Hematopoietic multipotent progenitor cell (in vitro differentiated cells): ENCODE measurements around the gene ADAMTS4. TPM values are rescaled to one million over a fixed set of nuclear protein-coding genes. Genes with fewer than 3 reads are reported as not detected.

Experiments used
- DNase-seq, 3 donors: peaks; one replicate each; pipeline ENCODE4 v3.0.0-alpha.2; 2011 to 2015; ENCODE audit warnings: low read depth in 2 of 3, low spot score in 2 of 3
- small RNA-seq: library from RNA; depleted of rRNA; stranded (forward); fragments of <200 nt; gene quantifications from one replicate; pipeline ENCODE3, GENCODE V24; 2012
- total RNA-seq: library from RNA; depleted of rRNA; stranded (reverse); fragments of >200 nt; gene quantifications from one replicate; pipeline ENCODE4 v1.2.3, GENCODE V29; 2012

The ADAMTS4 gene
- total RNA-seq, 1 donor, result under 0.01 TPM

GRCh38 chr1:161159913-161160243 lies 39.0 kb downstream of the ADAMTS4 start:
- no peak for DNase-seq

GRCh38 chr1:161159087-161159912 lies 39.6 kb downstream of the ADAMTS4 start, which contains the start of gene USP21:
TSS of gene USP21 (plus strand) at chr1:161159500. CDS start at chr1:161160641, 1,141 bp downstream.
- DNase-seq, result peak; percentile 76 to 94 (median 90)

DNA sequence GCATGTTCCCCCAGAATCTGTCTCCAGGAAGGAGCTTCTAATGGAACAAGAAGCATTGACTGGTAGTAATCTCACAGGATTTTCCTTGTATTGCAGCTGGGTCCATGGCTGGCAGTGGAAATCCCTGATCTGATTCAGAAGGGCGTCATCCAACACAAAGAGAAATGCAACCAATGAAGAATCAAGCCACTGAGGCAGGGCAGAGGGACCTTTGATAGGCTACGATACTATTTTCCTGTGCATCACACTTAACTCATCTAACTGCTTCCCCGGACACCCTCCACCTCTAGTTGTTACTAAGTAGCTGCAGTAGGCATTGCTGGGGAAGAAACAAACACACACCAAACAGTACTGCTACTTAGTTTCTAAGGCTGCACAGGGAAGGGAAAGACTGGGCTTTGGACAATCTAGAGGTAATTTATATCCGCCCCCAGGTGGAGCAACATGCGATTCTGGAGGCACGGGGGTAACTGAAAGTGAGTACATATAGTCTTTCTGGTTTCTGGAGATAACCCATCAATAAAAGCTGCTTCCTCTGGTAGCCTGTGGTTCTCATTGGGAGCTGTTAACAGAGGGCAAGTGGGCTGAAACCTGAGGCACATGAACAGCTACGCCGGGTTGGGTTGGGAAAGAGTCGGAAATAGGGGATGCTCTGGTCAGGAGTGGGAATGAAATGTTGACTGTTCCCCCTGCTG lies 40.4 kb downstream of the ADAMTS4 start:
- peak in 2 of 3 donors; percentile 24 to 43 for DNase-seq

GRCh38 chr1:161157867-161158266 lies 41.0 kb downstream of the ADAMTS4 start:
- no peak for DNase-seq

DNA sequence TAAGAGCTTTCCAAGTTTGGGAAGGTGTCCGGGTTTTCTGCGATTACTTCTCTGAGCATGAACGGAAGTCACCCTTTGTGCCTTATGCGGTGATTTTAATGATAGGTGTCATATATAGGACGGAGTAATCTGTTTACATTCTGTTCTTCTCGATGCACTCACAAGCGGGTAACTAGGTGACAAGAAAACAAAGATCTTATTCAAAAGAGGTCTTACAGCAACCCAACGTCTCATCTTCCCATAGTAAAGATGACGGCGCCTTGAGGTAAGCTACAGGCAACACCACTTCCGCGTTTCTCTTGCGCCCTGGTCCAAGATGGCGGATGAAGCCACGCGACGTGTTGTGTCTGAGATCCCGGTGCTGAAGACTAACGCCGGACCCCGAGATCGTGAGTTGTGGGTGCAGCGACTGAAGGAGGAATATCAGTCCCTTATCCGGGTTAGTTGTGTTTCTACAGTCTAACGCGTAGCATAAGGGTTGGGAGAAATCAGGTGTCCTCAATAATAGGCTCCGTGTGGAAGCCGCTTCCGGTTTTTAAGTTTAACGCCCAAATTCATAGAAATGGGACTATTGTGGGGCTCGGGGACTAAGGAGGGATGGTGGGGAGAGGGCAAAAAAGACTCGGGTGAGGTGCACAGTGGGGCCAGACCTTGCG lies 45.0 kb downstream of the ADAMTS4 start, which contains the start of gene UFC1:
Gene UFC1 (plus strand): TSS at position 297 of the 656 bp plus-strand sequence. CDS start 20 bp downstream, at position 317.
- DNase-seq, result peak; percentile 76 to 95 (median 91)

- no peak for DNase-seq
Observed at GRCh38 chr1:161153176-161153575, 45.7 kb downstream of the ADAMTS4 start.

GRCh38 chr1:161145832-161146231 lies 53.0 kb downstream of the ADAMTS4 start:
- DNase-seq, result no peak

GRCh38 chr1:161140755-161141400 lies 58.0 kb downstream of the ADAMTS4 start:
- DNase-seq, result no peak

GRCh38 chr1:161139766-161140165 lies 59.1 kb downstream of the ADAMTS4 start:
- DNase-seq, result peak in 1 of 3 donors; percentile 76

- DNase-seq, result no peak
Observed at GRCh38 chr1:161138431-161138830, 60.4 kb downstream of the ADAMTS4 start.

- DNase-seq, result no peak
Observed at GRCh38 chr1:161137881-161138280, 61.0 kb downstream of the ADAMTS4 start.

Small RNA genes lying within 50 kb of the gene (small RNA-seq; reads per million reads assigned to genes)
- gene RF01225, result not detected

Other genes with a start within 250 kb of the ADAMTS4 start
- gene ITLN2, start 244.2 kb downstream of the ADAMTS4 start, total RNA-seq, result not detected
- gene F11R, start 177.9 kb downstream of the ADAMTS4 start, total RNA-seq, result 98.0 TPM
- gene TSTD1, start 160.1 kb downstream of the ADAMTS4 start, total RNA-seq, result 76.2 TPM
- gene USF1, start 153.1 kb downstream of the ADAMTS4 start, total RNA-seq, result 134 TPM
- 94.5 TPM for gene ARHGAP30, start 129.2 kb downstream of the ADAMTS4 start, total RNA-seq
- under 0.01 TPM for gene NECTIN4, start 109.5 kb downstream of the ADAMTS4 start, total RNA-seq
- 2.4 TPM for gene KLHDC9, start 100.7 kb downstream of the ADAMTS4 start, total RNA-seq
- 21.8 TPM for gene PFDN2, start 81.0 kb downstream of the ADAMTS4 start, total RNA-seq
- gene NIT1, start 80.9 kb downstream of the ADAMTS4 start, total RNA-seq, result 53.3 TPM
- gene DEDD, start 66.4 kb downstream of the ADAMTS4 start, total RNA-seq, result 59.2 TPM
- gene UFC1, start 45.1 kb downstream of the ADAMTS4 start, total RNA-seq, result 173 TPM
- gene USP21, start 39.6 kb downstream of the ADAMTS4 start, total RNA-seq, result 21.8 TPM
- 29.9 TPM for gene PPOX, start 32.6 kb downstream of the ADAMTS4 start, total RNA-seq
- 28.5 TPM for gene B4GALT3, start 21.5 kb downstream of the ADAMTS4 start, total RNA-seq
- gene NDUFS2, start 3.3 kb upstream of the ADAMTS4 start, total RNA-seq, result 106 TPM
- gene FCER1G, start 16.2 kb upstream of the ADAMTS4 start, total RNA-seq, result 5.1 TPM
- gene APOA2, start 24.6 kb upstream of the ADAMTS4 start, total RNA-seq, result not detected
- 21.5 TPM for gene TOMM40L, start 27.0 kb upstream of the ADAMTS4 start, total RNA-seq
- not detected for gene NR1I3, start 39.1 kb upstream of the ADAMTS4 start, total RNA-seq
- gene PCP4L1, start 59.7 kb upstream of the ADAMTS4 start, total RNA-seq, result 0.81 TPM
- 3.5 TPM for gene MPZ, start 110.9 kb upstream of the ADAMTS4 start, total RNA-seq
- gene SDHC, start 115.3 kb upstream of the ADAMTS4 start, total RNA-seq, result 32.6 TPM
- 1.3 TPM for gene CFAP126, start 168.8 kb upstream of the ADAMTS4 start, total RNA-seq